GM18951 (cell line): ENCODE data around the gene RNF114.

Source experiments
- POLR2A ChIP-seq: IDR thresholded peaks from 4 replicates; pipeline ENCODE4 v1.6.1; 2011; ENCODE audit warnings: mild to moderate bottlenecking; ENCODE audit not compliant: insufficient read length, insufficient read depth; ENCODE audit errors: extremely low read depth
- in situ Hi-C: fragments of 300-500 bp; cut with MboI; formaldehyde crosslinking; loops from one replicate; pipeline ENCODE4 v1.12.0; 2022; ENCODE audit warnings: low sequenced_read_pairs, mixed read lengths, inconsistent platforms; ENCODE audit not compliant: unreplicated experiment

The RNF114 gene

DNA sequence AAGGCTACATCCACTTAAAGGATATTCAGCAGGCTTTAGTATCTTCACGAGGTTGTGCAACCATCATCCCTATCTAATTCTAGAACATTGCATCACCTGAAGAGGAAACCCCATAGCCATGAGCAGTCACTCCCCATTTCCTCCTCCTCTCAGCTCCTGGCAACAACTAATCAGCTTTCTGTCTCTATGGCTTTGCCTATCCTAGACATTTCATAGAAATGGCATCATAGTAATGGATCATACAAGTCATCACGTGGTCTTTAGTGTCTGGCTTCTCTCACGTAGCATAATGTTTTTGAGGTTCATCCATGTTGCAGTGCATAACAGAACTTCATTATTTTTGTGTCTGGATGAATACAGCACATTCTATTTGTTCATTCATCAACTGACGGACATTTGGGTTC lies 67.1 kb downstream of the RNF114 start:
- no peak for TF ChIP-seq POLR2A
- in situ Hi-C loops, result no loop called here
